ENCODE data around the gene HOXB3.

The HOXB3 gene

GRCh38 chr17:48582750-48583069 is 7.3 kb downstream of the HOXB3 start:
- DNase-seq = no peak

- DNase-seq = no peak
Measured at GRCh38 chr17:48579760-48580554, 10.1 kb downstream of the HOXB3 start.

GRCh38 chr17:48579471-48579759 is 10.6 kb downstream of the HOXB3 start:
- no peak for DNase-seq

GRCh38 chr17:48578616-48579470 is 11.2 kb downstream of the HOXB3 start:
- no peak for DNase-seq

- DNase-seq = no peak
Measured at GRCh38 chr17:48577946-48578615, 12.0 kb downstream of the HOXB3 start, which contains the start of gene HOXB4. TSS of gene HOXB4 (minus strand) at chr17:48578350. CDS start at chr17:48578319, 31 bp downstream.

- DNase-seq = no peak
Measured at GRCh38 chr17:48577330-48577945, 12.6 kb downstream of the HOXB3 start.

GRCh38 chr17:48576479-48577309 is 13.3 kb downstream of the HOXB3 start:
- no peak for DNase-seq

- DNase-seq = no peak
Measured at GRCh38 chr17:48575673-48576478, 14.2 kb downstream of the HOXB3 start.

GRCh38 chr17:48575066-48575582 is 14.9 kb downstream of the HOXB3 start:
- DNase-seq = no peak

- no peak for DNase-seq
Measured at GRCh38 chr17:48574505-48575065, 15.5 kb downstream of the HOXB3 start.

GRCh38 chr17:48571826-48572417 is 18.1 kb downstream of the HOXB3 start:
- no peak for DNase-seq

GRCh38 chr17:48571024-48571818 is 18.8 kb downstream of the HOXB3 start:
- DNase-seq = no peak

- no peak for DNase-seq
Measured at GRCh38 chr17:48570325-48571023, 19.6 kb downstream of the HOXB3 start.

- no peak for DNase-seq
Measured at GRCh38 chr17:48569674-48570324, 20.2 kb downstream of the HOXB3 start.

- no peak for DNase-seq
Measured at GRCh38 chr17:48569240-48569582, 20.8 kb downstream of the HOXB3 start.

- DNase-seq = no peak
Measured at GRCh38 chr17:48568499-48569239, 21.4 kb downstream of the HOXB3 start.

- DNase-seq = no peak
Measured at GRCh38 chr17:48567646-48568354, 22.2 kb downstream of the HOXB3 start.

Data from DMS 273 treated with DMSO at 0.1 percent for 48 hours (cell line).